CD14-positive monocyte (primary cell): ENCODE results near the gene SLC6A14. TPM values are rescaled to one million over a fixed set of nuclear protein-coding genes. Genes with fewer than 3 reads are reported as not detected.

Experiments used
- DNase-seq, 3 donors: peaks; one replicate each; pipeline ENCODE4 v3.0.0-alpha.2; 2011 to 2022
- H2AFZ ChIP-seq: 2 replicates; pipeline ENCODE4 v1.6.0; 2012; ENCODE audit warnings: mild to moderate bottlenecking, low read depth, low read length, inconsistent platforms; ENCODE audit not compliant: insufficient read depth, poor library complexity, severe bottlenecking
- H3K27ac ChIP-seq, 2 donors: 1 replicate in 1 of 2; 2 replicates in 1 of 2; pipeline ENCODE4 v1.5.1; 2012 to 2013; ENCODE audit warnings: low read length in 2 of 2, control low read depth in 1 of 2, inconsistent platforms in 1 of 2, low read depth in 1 of 2, mild to moderate bottlenecking in 1 of 2
- H3K27me3 ChIP-seq, 2 donors: one replicate each; pipeline versions ENCODE4 v1.6.0 to v1.6.1; 2011 to 2013; ENCODE audit warnings: low read length in 2 of 2; ENCODE audit not compliant: control insufficient read depth in 2 of 2, insufficient read depth in 2 of 2
- H3K36me3 ChIP-seq, 2 donors: replicated peaks in 1 of 2; 1 replicate in 1 of 2; 2 replicates in 1 of 2; pipeline versions ENCODE4 v1.5.1 to v1.6.1; 2012 to 2013; ENCODE audit warnings: low read length in 2 of 2, control low read depth in 1 of 2, inconsistent platforms in 1 of 2, mild to moderate bottlenecking in 1 of 2; ENCODE audit not compliant: insufficient read depth in 2 of 2, control insufficient read depth in 1 of 2
- H3K4me1 ChIP-seq, 2 donors: 1 replicate in 1 of 2; 2 replicates in 1 of 2; pipeline versions ENCODE4 v1.5.1 to v1.6.1; 2012 to 2013; ENCODE audit warnings: low read length in 2 of 2, control low read depth in 1 of 2, inconsistent platforms in 1 of 2, mild to moderate bottlenecking in 1 of 2, moderate library complexity in 1 of 2; ENCODE audit not compliant: insufficient read depth in 2 of 2, control insufficient read depth in 1 of 2
- H3K4me2 ChIP-seq: replicated peaks from 2 replicates; pipeline ENCODE3; 2012; ENCODE audit warnings: low read length, moderate library complexity, mild to moderate bottlenecking; ENCODE audit not compliant: poor library complexity, severe bottlenecking; ENCODE audit errors: extremely low read depth
- H3K4me3 ChIP-seq, 3 experiments: fragments of 200-600 bp in 1 of 3; sonication (generic) in 1 of 3; replicated peaks in 1 of 3; 1 replicate in 2 of 3; 2 replicates in 1 of 3; pipeline ENCODE4 v1.5.1; 2011 to 2013; ENCODE audit warnings: low read length in 3 of 3, mild to moderate bottlenecking in 3 of 3, control low read depth in 2 of 3, low read depth in 2 of 3, inconsistent platforms in 1 of 3, moderate library complexity in 1 of 3
- H3K79me2 ChIP-seq: 2 replicates; pipeline ENCODE4 v1.6.0; 2012; ENCODE audit warnings: mild to moderate bottlenecking, control low read depth, inconsistent platforms, low read length, moderate library complexity; ENCODE audit not compliant: insufficient read depth
- H3K9ac ChIP-seq: 2 replicates; pipeline ENCODE4 v1.6.0; 2017; ENCODE audit warnings: low read length, mild to moderate bottlenecking; ENCODE audit not compliant: insufficient read depth, poor library complexity, severe bottlenecking
- H3K9me3 ChIP-seq, 2 donors: replicated peaks in 1 of 2; 1 replicate in 1 of 2; 2 replicates in 1 of 2; pipeline versions ENCODE4 v1.5.1 to v1.6.1; 2012 to 2013; ENCODE audit warnings: low read length in 2 of 2, control low read depth in 1 of 2; ENCODE audit not compliant: control insufficient read depth in 1 of 2, insufficient read depth in 1 of 2
- H4K20me1 ChIP-seq: 2 replicates; pipeline ENCODE4 v1.6.0; 2012; ENCODE audit warnings: mild to moderate bottlenecking, low read length, control low read depth, moderate library complexity; ENCODE audit not compliant: insufficient read depth
- H3K27ac Mint-ChIP-seq, 7 donors: one replicate each; pipeline ENCODE4 v1.8.0; 2020; ENCODE audit warnings: mild to moderate bottlenecking in 7 of 7, mixed read lengths in 7 of 7, moderate library complexity in 6 of 7, inconsistent platforms in 2 of 7
- H3K27me3 Mint-ChIP-seq, 3 donors: one replicate each; pipeline ENCODE4 v1.8.0; 2021 to 2022; ENCODE audit warnings: low read depth in 3 of 3, mild to moderate bottlenecking in 3 of 3, mixed read lengths in 3 of 3, moderate library complexity in 3 of 3, inconsistent platforms in 1 of 3
- H3K36me3 Mint-ChIP-seq, 2 donors: one replicate each; pipeline ENCODE4 v1.8.0; 2020; ENCODE audit warnings: mixed read lengths in 2 of 2, inconsistent platforms in 1 of 2, mild to moderate bottlenecking in 1 of 2
- H3K4me1 Mint-ChIP-seq: one replicate; pipeline ENCODE4 v1.8.0; 2020; ENCODE audit warnings: mild to moderate bottlenecking, mixed read lengths
- H3K4me3 Mint-ChIP-seq, 2 donors: one replicate each; pipeline ENCODE4 v1.8.0; 2020; ENCODE audit warnings: mild to moderate bottlenecking in 2 of 2, mixed read lengths in 2 of 2, moderate library complexity in 1 of 2
- H3K9me3 Mint-ChIP-seq, 7 donors: one replicate each; pipeline ENCODE4 v1.8.0; 2020 to 2022; ENCODE audit warnings: mixed read lengths in 7 of 7, mild to moderate bottlenecking in 6 of 7, moderate library complexity in 6 of 7, inconsistent platforms in 2 of 7
- CTCF ChIP-seq: fragments of 200-600 bp; IDR thresholded peaks from one replicate; pipeline ENCODE4 v1.8.0; 2022; ENCODE audit warnings: antibody characterized with exemption, mild to moderate bottlenecking
- WGBS: methylation state at CpG from one replicate; pipeline ENCODE4 v1.1.5; 2013; ENCODE audit warnings: missing lambda C conversion rate; ENCODE audit not compliant: insufficient coverage; 5-methylcytosine and 5-hydroxymethylcytosine counted together
- intact Hi-C, 2 donors: fragments of 100-400 bp; cut with micrococcal nuclease; formaldehyde crosslinking; loops; one replicate each; pipeline versions ENCODE4 v1.15.0 to v1.15.1; 2023
- polyA plus RNA-seq, 3 donors: library from polyadenylated mRNA; depleted of rRNA in 1 of 3; unstranded in 2 of 3; stranded (reverse) in 1 of 3; fragments of 300-500 nt in 2 of 3; fragments of >200 nt in 1 of 3; fragmentation: Illumina TruSeq in 2 of 3; gene quantifications; 1 replicate in 2 of 3; 2 replicates in 1 of 3; pipeline ENCODE4 v1.2.3, GENCODE V29; 2012 to 2021

Gene SLC6A14
- polyA plus RNA-seq, 3 donors = not detected

- no peaks in the 10 kb centered on the region for H3K79me2 ChIP-seq
- Mint-ChIP-seq H3K27ac (no peak overlapping the region), H3K27me3 (peaks cover 1 to 2% (median 2%) of the 10 kb centered on the region in 3 donors), H3K4me1 (no peaks in the 10 kb centered on the region), H3K36me3 (no peaks in the 10 kb centered on the region), H3K9me3 (no peaks in the 10 kb centered on the region), H3K4me3 (no peak overlapping the region)
- no peaks in the 10 kb centered on the region for H3K27me3 ChIP-seq
- H3K9me3 ChIP-seq = no peaks in the 10 kb centered on the region
- intact Hi-C loops = no loop called here
- H3K27ac ChIP-seq = no peak overlapping the region
- no peak for TF ChIP-seq CTCF
- H2AFZ ChIP-seq = no peak overlapping the region
- no peak overlapping the region for H3K4me3 ChIP-seq
- DNase-seq = no peak
- H3K4me2 ChIP-seq = no peak overlapping the region
- H3K36me3 ChIP-seq = no peaks in the 10 kb centered on the region
- H4K20me1 ChIP-seq = no peaks in the 10 kb centered on the region
- H3K9ac ChIP-seq = no peak overlapping the region
- H3K4me1 ChIP-seq = no peaks in the 10 kb centered on the region
Observed at GRCh38 chrX:116490104-116490503, 53.7 kb downstream of the SLC6A14 start.

- Histone ChIP-seq H4K20me1 (no peaks in the 10 kb centered on the region), H3K27ac (no peak overlapping the region), H3K4me3 (no peak overlapping the region), H3K4me2 (no peak overlapping the region), H3K27me3 (no peaks in the 10 kb centered on the region), H3K36me3 (no peaks in the 10 kb centered on the region), H2AFZ (no peak overlapping the region), H3K9ac (no peak overlapping the region), H3K4me1 (no peaks in the 10 kb centered on the region), H3K79me2 (no peaks in the 10 kb centered on the region), H3K9me3 (no peaks in the 10 kb centered on the region)
- intact Hi-C loops = no loop called here
- H3K4me1 Mint-ChIP-seq = no peaks in the 10 kb centered on the region
- no peak overlapping the region for H3K27ac Mint-ChIP-seq
- TF ChIP-seq CTCF = no peak
- DNase-seq = no peak
- no peak overlapping the region for H3K4me3 Mint-ChIP-seq
- H3K36me3 Mint-ChIP-seq = no peaks in the 10 kb centered on the region
- H3K9me3 Mint-ChIP-seq = no peaks in the 10 kb centered on the region
- H3K27me3 Mint-ChIP-seq = peaks cover 1 to 2% (median 2%) of the 10 kb centered on the region in 3 donors
- WGBS = no CpG with 5 or more reads among the region's 2 CpGs
Observed at GRCh38 chrX:116493271-116493670, 56.9 kb downstream of the SLC6A14 start.
